HG03103 (cell line): ENCODE results near the gene REPS1.
"Not testable (repeated sequence)": the region's sequence is repeated elsewhere in the genome, so short reads cannot be mapped to it uniquely, and the experiment has no call there.

Experiments used
- ATAC-seq: cut with Tn5 transposase; IDR thresholded peaks from one replicate; pipeline ENCODE4 v1.9.1; 2021; ENCODE audit warnings: low read depth; ENCODE audit not compliant: unreplicated experiment

Gene REPS1

GRCh38 chr6:139006477-139006876 lies 18.4 kb upstream of the REPS1 start:
- no peak for ATAC-seq

GRCh38 chr6:139003751-139004150 lies 15.7 kb upstream of the REPS1 start:
- no peak for ATAC-seq

- ATAC-seq: no peak
Measured at GRCh38 chr6:138999949-139000725, 12.1 kb upstream of the REPS1 start.

- no peak for ATAC-seq
Measured at GRCh38 chr6:138997136-138997535, 9.1 kb upstream of the REPS1 start.

- no peak for ATAC-seq
Measured at GRCh38 chr6:138996524-138996923, 8.5 kb upstream of the REPS1 start.

GRCh38 chr6:138993410-138993809 lies 5.4 kb upstream of the REPS1 start:
- not testable (repeated sequence) for ATAC-seq

- ATAC-seq: not testable (repeated sequence)
Measured at GRCh38 chr6:138992965-138993364, 4.9 kb upstream of the REPS1 start.

- no peak for ATAC-seq
Measured at GRCh38 chr6:138991206-138991605, 3.2 kb upstream of the REPS1 start.

GRCh38 chr6:138989098-138989983 lies 1.3 kb upstream of the REPS1 start:
- no peak for ATAC-seq

- peak; percentile 1 for ATAC-seq
Measured at GRCh38 chr6:138988469-138988834, 399 bp upstream of the REPS1 start.

GRCh38 chr6:138987080-138987642 lies 892 bp downstream of the REPS1 start:
- peak; percentile 10 for ATAC-seq

- ATAC-seq: no peak
Measured at GRCh38 chr6:138986578-138986977, 1.5 kb downstream of the REPS1 start.

GRCh38 chr6:138981416-138981815 lies 6.6 kb downstream of the REPS1 start:
- ATAC-seq: no peak

- peak; percentile 53 for ATAC-seq
Measured at GRCh38 chr6:138979813-138980668, 8.0 kb downstream of the REPS1 start.

GRCh38 chr6:138979365-138979764 lies 8.7 kb downstream of the REPS1 start:
- no peak for ATAC-seq

GRCh38 chr6:138978229-138978628 lies 9.8 kb downstream of the REPS1 start:
- ATAC-seq: no peak

GRCh38 chr6:138977646-138978167 lies 10.3 kb downstream of the REPS1 start:
- no peak for ATAC-seq

- ATAC-seq: no peak
Measured at GRCh38 chr6:138977242-138977641, 10.8 kb downstream of the REPS1 start.

- no peak for ATAC-seq
Measured at GRCh38 chr6:138975815-138976214, 12.2 kb downstream of the REPS1 start.

- no peak for ATAC-seq
Measured at GRCh38 chr6:138973466-138974153, 14.4 kb downstream of the REPS1 start.
